ENCODE data around the gene COL7A1.

Gene COL7A1

GRCh38 chr3:48633743-48634142 is 38.6 kb upstream of the COL7A1 start:
- Histone ChIP-seq H4K8ac (ENCODE audit: low read depth, low read length) (no peak overlapping the region), H4K12ac (ENCODE audit: low read depth, low read length) (no peak overlapping the region), H3K4me3 (ENCODE audit: low read depth, low read length) (no peak overlapping the region), H3K79me2 (ENCODE audit: control insufficient read depth, insufficient read depth, low read length, poor library complexity) (peaks cover 8% of the 10 kb centered on the region), H3K4me2 (ENCODE audit: low read length) (no peak overlapping the region), H3K27me3 (ENCODE audit: insufficient read depth, low read length) (no peaks in the 10 kb centered on the region), H3K9me3 (ENCODE audit: insufficient read depth, low read depth, low read length) (peaks cover 2% of the 10 kb centered on the region), H3K18ac (ENCODE audit: low read length) (no peak overlapping the region), H3K4ac (ENCODE audit: low read depth, low read length) (no peak overlapping the region), H2AFZ (ENCODE audit: insufficient read depth, low read length, poor library complexity) (no peak overlapping the region), H3K27ac (ENCODE audit: low read depth, low read length) (no peak overlapping the region), H3K23ac (ENCODE audit: low read length) (no peak overlapping the region), H3K14ac (ENCODE audit: low read length) (no peak overlapping the region), H3K79me1 (ENCODE audit: low read length) (peaks cover 9% of the 10 kb centered on the region), H3K36me3 (ENCODE audit: control insufficient read depth in 1 of 2, insufficient read depth in 2 of 2, low read length in 2 of 2) (peaks cover 42 to 46% of the 10 kb centered on the region in 2 experiments), H2AK5ac (ENCODE audit: low read length) (no peak overlapping the region), H2BK120ac (ENCODE audit: insufficient read depth, low read length, poor library complexity) (no peak overlapping the region), H2BK5ac (ENCODE audit: low read depth, low read length, poor library complexity) (no peak overlapping the region), H3K9ac (ENCODE audit: low read length) (no peak overlapping the region), H2BK12ac (ENCODE audit: low read length) (no peak overlapping the region), H4K91ac (ENCODE audit: low read depth, low read length) (no peak overlapping the region), H3K4me1 (ENCODE audit: control insufficient read depth in 1 of 2, insufficient read depth in 2 of 2, low read length in 2 of 2) (peaks cover 5 to 17% of the 10 kb centered on the region in 2 experiments)
- WGBS (ENCODE audit: extremely low coverage, insufficient coverage, insufficient read length), result no CpG with 5 or more reads among the region's 2 CpGs
- DNase-seq, result no peak

GRCh38 chr3:48633256-48633655 is 38.1 kb upstream of the COL7A1 start:
- no peak overlapping the region for H3K23ac ChIP-seq (ENCODE audit: low read length)
- H3K14ac ChIP-seq (ENCODE audit: low read length), result no peak overlapping the region
- peaks cover 8% of the 10 kb centered on the region for H3K79me2 ChIP-seq (ENCODE audit: control insufficient read depth, insufficient read depth, low read length, poor library complexity)
- H2BK12ac ChIP-seq (ENCODE audit: low read length), result no peak overlapping the region
- H3K4ac ChIP-seq (ENCODE audit: low read depth, low read length), result no peak overlapping the region
- H2AK5ac ChIP-seq (ENCODE audit: low read length), result no peak overlapping the region
- no peak overlapping the region for H3K4me2 ChIP-seq (ENCODE audit: low read length)
- H3K36me3 ChIP-seq (ENCODE audit: control insufficient read depth in 1 of 2, insufficient read depth in 2 of 2, low read length in 2 of 2), result peaks cover 47 to 51% of the 10 kb centered on the region in 2 experiments
- H3K4me3 ChIP-seq (ENCODE audit: low read depth, low read length), result no peak overlapping the region
- H4K8ac ChIP-seq (ENCODE audit: low read depth, low read length), result no peak overlapping the region
- H4K91ac ChIP-seq (ENCODE audit: low read depth, low read length), result no peak overlapping the region
- H3K27me3 ChIP-seq (ENCODE audit: insufficient read depth, low read length), result no peaks in the 10 kb centered on the region
- no peak overlapping the region for H2BK120ac ChIP-seq (ENCODE audit: insufficient read depth, low read length, poor library complexity)
- H3K18ac ChIP-seq (ENCODE audit: low read length), result no peak overlapping the region
- no peak overlapping the region for H4K12ac ChIP-seq (ENCODE audit: low read depth, low read length)
- H3K9ac ChIP-seq (ENCODE audit: low read length), result no peak overlapping the region
- no peak overlapping the region for H3K27ac ChIP-seq (ENCODE audit: low read depth, low read length)
- no CpG with 5 or more reads among the region's 15 CpGs for WGBS (ENCODE audit: extremely low coverage, insufficient coverage, insufficient read length)
- DNase-seq, result no peak
- peaks cover 9% of the 10 kb centered on the region for H3K79me1 ChIP-seq (ENCODE audit: low read length)
- peaks cover 2% of the 10 kb centered on the region for H3K9me3 ChIP-seq (ENCODE audit: insufficient read depth, low read depth, low read length)
- peaks cover 5 to 17% of the 10 kb centered on the region in 2 experiments for H3K4me1 ChIP-seq (ENCODE audit: control insufficient read depth in 1 of 2, insufficient read depth in 2 of 2, low read length in 2 of 2)
- no peak overlapping the region for H2BK5ac ChIP-seq (ENCODE audit: low read depth, low read length, poor library complexity)
- no peak overlapping the region for H2AFZ ChIP-seq (ENCODE audit: insufficient read depth, low read length, poor library complexity)

- Histone ChIP-seq H3K4ac (ENCODE audit: low read depth, low read length) (no peak overlapping the region), H3K79me2 (ENCODE audit: control insufficient read depth, insufficient read depth, low read length, poor library complexity) (peaks cover 8% of the 10 kb centered on the region), H3K79me1 (ENCODE audit: low read length) (peaks cover 9% of the 10 kb centered on the region), H3K27ac (ENCODE audit: low read depth, low read length) (no peak overlapping the region), H3K14ac (ENCODE audit: low read length) (no peak overlapping the region), H4K12ac (ENCODE audit: low read depth, low read length) (no peak overlapping the region), H4K91ac (ENCODE audit: low read depth, low read length) (no peak overlapping the region), H3K27me3 (ENCODE audit: insufficient read depth, low read length) (no peaks in the 10 kb centered on the region), H3K4me2 (ENCODE audit: low read length) (no peak overlapping the region), H2AK5ac (ENCODE audit: low read length) (no peak overlapping the region), H4K8ac (ENCODE audit: low read depth, low read length) (no peak overlapping the region), H3K4me3 (ENCODE audit: low read depth, low read length) (no peak overlapping the region), H2BK120ac (ENCODE audit: insufficient read depth, low read length, poor library complexity) (no peak overlapping the region), H3K4me1 (ENCODE audit: control insufficient read depth in 1 of 2, insufficient read depth in 2 of 2, low read length in 2 of 2) (peaks cover 5 to 17% of the 10 kb centered on the region in 2 experiments), H3K9ac (ENCODE audit: low read length) (no peak overlapping the region), H3K23ac (ENCODE audit: low read length) (no peak overlapping the region), H2BK12ac (ENCODE audit: low read length) (no peak overlapping the region), H2AFZ (ENCODE audit: insufficient read depth, low read length, poor library complexity) (no peak overlapping the region), H3K9me3 (ENCODE audit: insufficient read depth, low read depth, low read length) (peaks cover 2% of the 10 kb centered on the region), H2BK5ac (ENCODE audit: low read depth, low read length, poor library complexity) (no peak overlapping the region), H3K18ac (ENCODE audit: low read length) (no peak overlapping the region), H3K36me3 (ENCODE audit: control insufficient read depth in 1 of 2, insufficient read depth in 2 of 2, low read length in 2 of 2) (peaks cover 61 to 64% of the 10 kb centered on the region in 2 experiments)
- no peak for DNase-seq
- WGBS (ENCODE audit: extremely low coverage, insufficient coverage, insufficient read length), result no CpG with 5 or more reads among the region's 22 CpGs
Measured at GRCh38 chr3:48631516-48632448, 36.7 kb upstream of the COL7A1 start.

GRCh38 chr3:48630833-48631232 is 35.7 kb upstream of the COL7A1 start:
- H3K36me3 ChIP-seq (ENCODE audit: control insufficient read depth in 1 of 2, insufficient read depth in 2 of 2, low read length in 2 of 2), result peaks cover 70 to 74% of the 10 kb centered on the region in 2 experiments
- peaks cover 8% of the 10 kb centered on the region for H3K79me1 ChIP-seq (ENCODE audit: low read length)
- H2AK5ac ChIP-seq (ENCODE audit: low read length), result no peak overlapping the region
- no peak overlapping the region for H2BK12ac ChIP-seq (ENCODE audit: low read length)
- H3K9me3 ChIP-seq (ENCODE audit: insufficient read depth, low read depth, low read length), result peaks cover 2% of the 10 kb centered on the region
- no peak overlapping the region for H3K18ac ChIP-seq (ENCODE audit: low read length)
- no peak overlapping the region for H4K91ac ChIP-seq (ENCODE audit: low read depth, low read length)
- H3K23ac ChIP-seq (ENCODE audit: low read length), result no peak overlapping the region
- H3K4me2 ChIP-seq (ENCODE audit: low read length), result no peak overlapping the region
- no peak overlapping the region for H2AFZ ChIP-seq (ENCODE audit: insufficient read depth, low read length, poor library complexity)
- H3K9ac ChIP-seq (ENCODE audit: low read length), result no peak overlapping the region
- H4K12ac ChIP-seq (ENCODE audit: low read depth, low read length), result no peak overlapping the region
- no peak overlapping the region for H4K8ac ChIP-seq (ENCODE audit: low read depth, low read length)
- H3K4me1 ChIP-seq (ENCODE audit: control insufficient read depth in 1 of 2, insufficient read depth in 2 of 2, low read length in 2 of 2), result peaks cover 0 to 8% of the 10 kb centered on the region in 2 experiments
- no CpG with 5 or more reads among the region's 12 CpGs for WGBS (ENCODE audit: extremely low coverage, insufficient coverage, insufficient read length)
- no peak overlapping the region for H3K4ac ChIP-seq (ENCODE audit: low read depth, low read length)
- no peak overlapping the region for H2BK120ac ChIP-seq (ENCODE audit: insufficient read depth, low read length, poor library complexity)
- H3K27ac ChIP-seq (ENCODE audit: low read depth, low read length), result no peak overlapping the region
- H3K4me3 ChIP-seq (ENCODE audit: low read depth, low read length), result no peak overlapping the region
- H3K27me3 ChIP-seq (ENCODE audit: insufficient read depth, low read length), result no peaks in the 10 kb centered on the region
- no peak overlapping the region for H3K14ac ChIP-seq (ENCODE audit: low read length)
- H2BK5ac ChIP-seq (ENCODE audit: low read depth, low read length, poor library complexity), result no peak overlapping the region
- peaks cover 7% of the 10 kb centered on the region for H3K79me2 ChIP-seq (ENCODE audit: control insufficient read depth, insufficient read depth, low read length, poor library complexity)
- DNase-seq, result peak; percentile 45 to 70
